Activated CD8-positive, alpha-beta memory T cell treated with anti-CD3 and anti-CD28 coated beads for 36 hours (primary cell): ENCODE measurements around the gene IL11RA. TPM values are rescaled to one million over a fixed set of nuclear protein-coding genes. Genes with fewer than 3 reads are reported as not detected.

ENCODE experiments used
- CTCF ChIA-PET: fragments of 350-600 bp; sonication (Branson Sonifier 250); formaldehyde crosslinking; loops from one replicate; lab custom pipeline; 2021; ENCODE audit warnings: antibody characterized with exemption; lab: Charles Lee
- POLR2A ChIA-PET: fragments of 350-600 bp; sonication (Branson Sonifier 250); formaldehyde crosslinking; loops from one replicate; lab custom pipeline; 2021; ENCODE audit warnings: antibody characterized with exemption; lab: Charles Lee
- total RNA-seq, 2 experiments: library from RNA; stranded (reverse); gene quantifications; one replicate each; pipeline ENCODE4 v1.2.3, GENCODE V29; 2021

Gene IL11RA
- total RNA-seq, 2 experiments from 2014 or later, result 9.3 to 11.1 TPM

- ChIA-PET CTCF (interaction anchor here (0.9 kb wide), 1 partner anchor 13 kb away, joined by 3 read pairs; no protein-coding TSS in a partner anchor), POLR2A (no interaction called here)
Observed at GRCh38 chr9:34689116-34689470, 37.1 kb downstream of the IL11RA start.

- CTCF ChIA-PET, result interaction anchor here (0.9 kb wide), 1 partner anchor 13 kb away, joined by 3 read pairs; no protein-coding TSS in a partner anchor
- POLR2A ChIA-PET, result no interaction called here
Observed at GRCh38 chr9:34689512-34689911, 37.5 kb downstream of the IL11RA start.

- ChIA-PET POLR2A (no interaction called here), CTCF (interaction anchor here (1.8 to 2.8 kb wide), 2 partner anchors 10 to 16 kb away, joined by 4 to 8 read pairs; no protein-coding TSS in a partner anchor)
Observed at GRCh38 chr9:34690983-34691935, 39.3 kb downstream of the IL11RA start, which contains the start of gene CCL19. TSS of gene CCL19 (minus strand) at chr9:34691276. CDS start at chr9:34691139, 137 bp downstream.

- POLR2A ChIA-PET, result no interaction called here
- CTCF ChIA-PET, result interaction anchor here (1.1 to 2.8 kb wide), 3 partner anchors 9 to 17 kb away, joined by 3 to 8 read pairs (median 4); no protein-coding TSS in a partner anchor
Observed at GRCh38 chr9:34691936-34692315, 39.9 kb downstream of the IL11RA start.

GRCh38 chr9:34693560-34693959, 41.6 kb downstream of the IL11RA start:
- CTCF ChIA-PET, result interaction anchor here (1.4 kb wide), 1 partner anchor 9 kb away, joined by 5 read pairs; no protein-coding TSS in a partner anchor
- POLR2A ChIA-PET, result interaction anchor here (0.7 kb wide), 1 partner anchor 972 kb away, joined by 5 read pairs; the partner anchor contains the start of gene ARHGEF39

- CTCF ChIA-PET, result no interaction called here
Observed at GRCh38 chr9:34694811-34695210, 42.8 kb downstream of the IL11RA start.

GRCh38 chr9:34701023-34701768, 49.2 kb downstream of the IL11RA start:
- CTCF ChIA-PET, result interaction anchor here (0.7 to 1.6 kb wide), 13 partner anchors 9 to 351 kb away, joined by 3 to 8 read pairs (median 4); partner anchors contain the start of genes CCL19, CCL21 and GALT
- POLR2A ChIA-PET, result no interaction called here

More at GRCh38 chr9:34694811-34695210, 42.8 kb downstream of the IL11RA start:
- POLR2A ChIA-PET, result no interaction called here

GRCh38 chr9:34701769-34702736, 50.1 kb downstream of the IL11RA start:
- ChIA-PET CTCF (interaction anchor here (0.5 to 1.6 kb wide), 30 partner anchors 8 to 368 kb away, joined by 3 to 10 read pairs (median 3); partner anchors contain the start of genes CCL19, CCL21, DCTN3 and GALT), POLR2A (interaction anchor here (0.5 kb wide), 1 partner anchor 740 kb away, joined by 4 read pairs; no protein-coding TSS in a partner anchor)

GRCh38 chr9:34707130-34707529, 55.1 kb downstream of the IL11RA start:
- ChIA-PET POLR2A (no interaction called here), CTCF (no interaction called here)

- ChIA-PET POLR2A (no interaction called here), CTCF (interaction anchor here (1.2 kb wide), 1 partner anchor 8 kb away, joined by 4 read pairs; no protein-coding TSS in a partner anchor)
Observed at GRCh38 chr9:34709196-34709978, 57.4 kb downstream of the IL11RA start.

GRCh38 chr9:34710023-34710422, 58.0 kb downstream of the IL11RA start, which contains the start of gene CCL21:
TSS of gene CCL21 (minus strand) at chr9:34710136. CDS start at chr9:34710066, 70 bp downstream.
- CTCF ChIA-PET, result interaction anchor here (1.2 kb wide), 1 partner anchor 9 kb away, joined by 4 read pairs; no protein-coding TSS in a partner anchor

More at GRCh38 chr9:34710023-34710422, 58.0 kb downstream of the IL11RA start, which contains the start of gene CCL21:
- POLR2A ChIA-PET, result no interaction called here

Other genes with a start within 250 kb of the IL11RA start
- 1 to 10 TPM; 8.4 to 8.7 TPM for gene FAM219A, start 193.6 kb upstream of the IL11RA start, total RNA-seq
- gene DNAI1, start 193.4 kb upstream of the IL11RA start, total RNA-seq, result not detected
- gene ENHO, start 129.2 kb upstream of the IL11RA start, total RNA-seq, result under 1 TPM; 0.38 to 0.61 TPM
- not detected for gene CNTFR, start 62.5 kb upstream of the IL11RA start, total RNA-seq
- gene RPP25L, start 40.1 kb upstream of the IL11RA start, total RNA-seq, result 10 to 100 TPM; 34.1 to 39.5 TPM
- gene DCTN3, start 31.7 kb upstream of the IL11RA start, total RNA-seq, result 10 to 100 TPM; 66.7 to 71.8 TPM
- gene ARID3C, start 23.1 kb upstream of the IL11RA start, total RNA-seq, result under 1 TPM; 0.25 to 0.34 TPM
- 100 to 1,000 TPM; 141 to 147 TPM for gene SIGMAR1, start 14.4 kb upstream of the IL11RA start, total RNA-seq
- 10 to 100 TPM; 42.6 to 42.9 TPM for gene GALT, start 5.5 kb upstream of the IL11RA start, total RNA-seq
- under 1 TPM; 0.29 to 0.44 TPM for gene CCL27, start 10.5 kb downstream of the IL11RA start, total RNA-seq
- gene CCL19, start 39.1 kb downstream of the IL11RA start, total RNA-seq, result not detected
- gene CCL21, start 58.0 kb downstream of the IL11RA start, total RNA-seq, result not detected